Endothelial cell of umbilical vein (primary cell): ENCODE measurements around the gene SFMBT2.
"Not testable (repeated sequence)": the region's sequence is repeated elsewhere in the genome, so short reads cannot be mapped to it uniquely, and the experiment has no call there.

Experiments
- EZH2 ChIP-seq: IDR thresholded peaks from 2 replicates; pipeline ENCODE4 v1.6.1; 2012; ENCODE audit warnings: borderline replicate concordance, low read depth, mild to moderate bottlenecking, moderate library complexity, low read length, inconsistent platforms; ENCODE audit not compliant: severe bottlenecking
- JUN ChIP-seq: IDR thresholded peaks from 2 replicates; pipeline ENCODE4 v1.6.1; 2011; ENCODE audit warnings: borderline replicate concordance, low read depth; ENCODE audit not compliant: insufficient read length, insufficient read depth
- POLR2A ChIP-seq: IDR thresholded peaks from 2 replicates; pipeline ENCODE4 v1.6.1; 2012; ENCODE audit warnings: low read depth, mild to moderate bottlenecking, control low read depth, low read length
- POLR2AphosphoS5 ChIP-seq: IDR thresholded peaks from 2 replicates; pipeline ENCODE4 v1.6.1; 2012; ENCODE audit warnings: low read depth, mild to moderate bottlenecking, control low read depth, low read length, moderate library complexity; ENCODE audit not compliant: insufficient read depth
- TF ChIP-seq, protein P1 (sequence below): IDR thresholded peaks from 2 replicates; pipeline ENCODE4 v1.6.1; 2011; ENCODE audit not compliant: insufficient read depth, insufficient read length
- TF ChIP-seq, protein P2 (sequence below), 2 donors: IDR thresholded peaks; 1 replicate in 1 of 2; 2 replicates in 1 of 2; pipeline ENCODE4 v1.5.1; 2011; ENCODE audit warnings: low read length in 2 of 2, mild to moderate bottlenecking in 2 of 2, moderate library complexity in 2 of 2, control low read depth in 1 of 2, inconsistent platforms in 1 of 2, low read depth in 1 of 2; ENCODE audit not compliant: insufficient read depth in 1 of 2; ENCODE audit errors: extremely low read depth in 1 of 2

DNA sequence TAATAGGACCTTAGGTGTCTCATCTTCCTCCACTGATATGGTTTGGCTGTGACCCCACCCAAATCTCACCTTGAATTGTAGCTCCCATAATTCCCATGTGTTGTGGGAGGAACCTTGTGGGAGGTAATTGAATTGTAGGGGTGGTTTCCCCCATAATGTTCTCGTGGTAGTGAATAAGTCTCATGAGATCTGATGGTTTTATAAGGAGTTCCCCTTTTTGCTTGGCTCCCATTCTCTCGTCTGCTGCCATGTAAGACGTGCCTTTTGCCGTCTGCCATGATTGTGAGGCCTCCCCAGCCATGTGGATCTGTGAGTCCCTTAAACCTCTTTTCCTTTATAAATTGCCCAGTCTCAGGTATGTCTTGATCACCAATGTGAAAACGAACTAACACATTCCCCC, 220.1 kb downstream of the SFMBT2 start:
- TF ChIP-seq, protein P1, sequence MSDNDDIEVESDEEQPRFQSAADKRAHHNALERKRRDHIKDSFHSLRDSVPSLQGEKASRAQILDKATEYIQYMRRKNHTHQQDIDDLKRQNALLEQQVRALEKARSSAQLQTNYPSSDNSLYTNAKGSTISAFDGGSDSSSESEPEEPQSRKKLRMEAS = not testable (repeated sequence)
- TF ChIP-seq, protein P2, sequence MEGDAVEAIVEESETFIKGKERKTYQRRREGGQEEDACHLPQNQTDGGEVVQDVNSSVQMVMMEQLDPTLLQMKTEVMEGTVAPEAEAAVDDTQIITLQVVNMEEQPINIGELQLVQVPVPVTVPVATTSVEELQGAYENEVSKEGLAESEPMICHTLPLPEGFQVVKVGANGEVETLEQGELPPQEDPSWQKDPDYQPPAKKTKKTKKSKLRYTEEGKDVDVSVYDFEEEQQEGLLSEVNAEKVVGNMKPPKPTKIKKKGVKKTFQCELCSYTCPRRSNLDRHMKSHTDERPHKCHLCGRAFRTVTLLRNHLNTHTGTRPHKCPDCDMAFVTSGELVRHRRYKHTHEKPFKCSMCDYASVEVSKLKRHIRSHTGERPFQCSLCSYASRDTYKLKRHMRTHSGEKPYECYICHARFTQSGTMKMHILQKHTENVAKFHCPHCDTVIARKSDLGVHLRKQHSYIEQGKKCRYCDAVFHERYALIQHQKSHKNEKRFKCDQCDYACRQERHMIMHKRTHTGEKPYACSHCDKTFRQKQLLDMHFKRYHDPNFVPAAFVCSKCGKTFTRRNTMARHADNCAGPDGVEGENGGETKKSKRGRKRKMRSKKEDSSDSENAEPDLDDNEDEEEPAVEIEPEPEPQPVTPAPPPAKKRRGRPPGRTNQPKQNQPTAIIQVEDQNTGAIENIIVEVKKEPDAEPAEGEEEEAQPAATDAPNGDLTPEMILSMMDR (IDR thresholded peaks at IDR 0.05; ENCODE audit: extremely low read depth in 1 of 2, insufficient read depth in 1 of 2, low read depth in 1 of 2, low read length in 2 of 2) = not testable (repeated sequence)
- not testable (repeated sequence) for TF ChIP-seq JUN, POLR2A, POLR2AphosphoS5, EZH2
